ENCODE data around the gene NDUFC2.

The NDUFC2 gene

GRCh38 chr11:78050964-78051831, 28.5 kb downstream of the NDUFC2 start:
- no peak for TF ChIP-seq CTCF (IDR thresholded peaks at IDR 0.05)

GRCh38 chr11:78049348-78049747, 30.3 kb downstream of the NDUFC2 start:
- no peak for TF ChIP-seq CTCF (IDR thresholded peaks at IDR 0.05)

- TF ChIP-seq CTCF (IDR thresholded peaks at IDR 0.05) = no peak
Observed at GRCh38 chr11:78048561-78048960, 31.1 kb downstream of the NDUFC2 start.

GRCh38 chr11:78046486-78046854, 33.2 kb downstream of the NDUFC2 start:
- TF ChIP-seq CTCF (IDR thresholded peaks at IDR 0.05) = no peak; the same call in 1 of the 2 replicates

GRCh38 chr11:78045851-78046485, 33.7 kb downstream of the NDUFC2 start:
- peak; percentile 99 for TF ChIP-seq CTCF (IDR thresholded peaks at IDR 0.05)

- TF ChIP-seq CTCF (IDR thresholded peaks at IDR 0.05) = no peak
Observed at GRCh38 chr11:78044706-78045105, 35.0 kb downstream of the NDUFC2 start.

GRCh38 chr11:78041843-78042440, 37.7 kb downstream of the NDUFC2 start:
- TF ChIP-seq CTCF (IDR thresholded peaks at IDR 0.05) = no peak

All from LNCAP (cell line).